Duodenal mucosa (tissue), 2 donors: ENCODE results near the gene TAS2R7.

ENCODE experiments used
- H3K27ac ChIP-seq: one replicate; pipeline ENCODE4 v1.7.0; 2013; ENCODE audit warnings: low read depth, low read length
- H3K27me3 ChIP-seq, 2 donors: one replicate each; pipeline ENCODE4 v1.7.0; 2013; ENCODE audit warnings: low read length in 2 of 2, control low read depth in 1 of 2; ENCODE audit not compliant: insufficient read depth in 2 of 2, control insufficient read depth in 1 of 2
- H3K36me3 ChIP-seq, 2 donors: one replicate each; pipeline ENCODE4 v1.7.0; 2013; ENCODE audit warnings: low read length in 2 of 2, control low read depth in 1 of 2; ENCODE audit not compliant: insufficient read depth in 2 of 2, control insufficient read depth in 1 of 2
- H3K4me1 ChIP-seq, 2 donors: one replicate each; pipeline ENCODE4 v1.7.0; 2013; ENCODE audit warnings: low read length in 2 of 2, control low read depth in 1 of 2; ENCODE audit not compliant: insufficient read depth in 2 of 2, control insufficient read depth in 1 of 2
- H3K4me3 ChIP-seq, 2 donors: one replicate each; pipeline ENCODE4 v1.7.0; 2013; ENCODE audit warnings: low read length in 2 of 2, low read depth in 1 of 2
- H3K9ac ChIP-seq, 2 donors: one replicate each; pipeline ENCODE4 v1.7.0; 2013; ENCODE audit warnings: low read length in 2 of 2, low read depth in 1 of 2
- H3K9me3 ChIP-seq, 2 donors: one replicate each; pipeline ENCODE4 v1.7.0; 2013; ENCODE audit warnings: low read length in 2 of 2, control low read depth in 1 of 2; ENCODE audit not compliant: control insufficient read depth in 1 of 2

The TAS2R7 gene

GRCh38 chr12:10753059-10753458 is 49.4 kb downstream of the TAS2R7 start:
- no peak overlapping the region for H3K27ac ChIP-seq
- no peak overlapping the region for H3K9ac ChIP-seq
- H3K36me3 ChIP-seq = no peaks in the 10 kb centered on the region
- H3K9me3 ChIP-seq = peaks cover 9 to 10% of the 10 kb centered on the region in 2 donors
- peaks cover 4 to 5% of the 10 kb centered on the region in 2 donors for H3K4me1 ChIP-seq
- no peak overlapping the region for H3K4me3 ChIP-seq
- H3K27me3 ChIP-seq = peaks cover 0 to 2% of the 10 kb centered on the region in 2 donors
